Measurements from ENCODE around the gene PBLD.

GRCh38 chr10:68288717-68289116 lies 44.0 kb downstream of the PBLD start:
- TF ChIP-seq GATA3 (IDR thresholded peaks at IDR 0.05; ENCODE audit: low read depth, low read length) (no peak), GATA2 (IDR thresholded peaks at IDR 0.05; ENCODE audit: low read depth, low read length) (no peak)

All from SH-SY5Y (cell line).